Neural progenitor cell (in vitro differentiated cells): ENCODE data around the gene ARHGEF39.

ENCODE experiments used
- CTCF ChIP-seq: fragments of 200-600 bp; sonication (generic); IDR thresholded peaks from 2 replicates; pipeline ENCODE4 v1.5.1; 2017; ENCODE audit warnings: antibody characterized with exemption, mild to moderate bottlenecking
- EZH2 ChIP-seq: fragments of 200-600 bp; sonication (generic); IDR thresholded peaks from 2 replicates; pipeline ENCODE4 v1.6.1; 2017; ENCODE audit warnings: antibody characterized with exemption, mild to moderate bottlenecking, moderate library complexity
- EZH2phosphoT487 ChIP-seq: fragments of 200-600 bp; sonication (generic); IDR thresholded peaks from 2 replicates; pipeline ENCODE4 v1.6.1; 2017; ENCODE audit warnings: antibody characterized with exemption

DNA sequence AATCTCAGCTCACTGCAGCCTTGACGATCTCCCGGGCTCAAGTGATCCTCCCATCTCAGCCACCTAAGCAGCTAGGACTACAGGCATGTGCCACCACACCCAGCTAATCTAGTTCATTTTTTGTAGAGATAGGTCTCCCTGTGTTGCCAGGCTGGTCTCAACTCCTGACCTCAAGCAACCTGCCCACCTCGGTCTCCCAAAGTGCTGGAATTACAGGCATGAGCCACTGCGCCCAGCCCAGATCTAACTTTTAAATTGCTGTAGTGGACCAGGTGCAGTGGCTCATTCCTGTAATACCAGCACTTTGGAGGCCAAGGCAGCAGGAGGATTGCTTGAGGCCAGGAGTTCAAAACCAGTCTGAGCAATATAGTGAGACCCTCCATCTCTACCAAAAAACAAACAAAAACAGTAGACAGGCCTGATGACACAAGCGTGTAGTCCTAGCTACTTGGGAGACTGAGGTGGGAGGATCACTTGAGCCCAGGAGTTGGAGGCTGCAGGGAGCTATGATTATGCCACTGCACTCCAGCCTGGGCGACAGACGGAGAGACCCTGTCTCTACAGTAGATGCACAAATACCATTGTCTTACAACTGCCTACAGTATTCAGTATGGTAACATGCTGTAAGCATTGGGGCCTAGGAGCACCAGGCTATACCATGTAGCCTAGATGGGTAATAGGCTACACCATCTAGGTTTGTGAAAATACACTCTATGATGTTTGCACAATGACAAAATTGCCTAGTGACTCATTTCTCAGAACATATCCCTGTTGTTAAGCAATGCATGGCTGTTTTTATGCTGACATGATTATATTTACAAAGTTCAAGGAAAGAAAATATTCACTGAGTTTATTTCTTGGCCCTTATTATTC lies 12.8 kb downstream of the ARHGEF39 start:
- TF ChIP-seq CTCF, result no peak
- no peak for TF ChIP-seq EZH2
- no peak for TF ChIP-seq EZH2phosphoT487
